Ovary (tissue), 3 donors: ENCODE data around the gene BORCS5.

Source experiments
- CTCF ChIP-seq, 3 donors: fragments of 450-650 bp in 2 of 3; fragments of 200-600 bp in 1 of 3; IDR thresholded peaks; one replicate each; pipeline versions ENCODE4 v1.5.1 to v1.8.0; 2016 to 2022; ENCODE audit warnings: antibody characterized with exemption in 3 of 3, mild to moderate bottlenecking in 1 of 3
- EP300 ChIP-seq: sonication (generic); formaldehyde crosslinking; IDR thresholded peaks from one replicate; pipeline ENCODE4 v1.6.1; 2017; ENCODE audit warnings: antibody characterized with exemption
- POLR2A ChIP-seq: fragments of 450-650 bp; IDR thresholded peaks from one replicate; pipeline ENCODE4 v1.6.1; 2017; ENCODE audit warnings: antibody characterized with exemption, mild to moderate bottlenecking, moderate library complexity
- donor health status: DM: no; HTN: no; CAD: no.

GRCh38 chr12:12349711-12350665 lies 6.9 kb upstream of the BORCS5 start, which contains the start of gene MANSC1:
- TF ChIP-seq CTCF (IDR thresholded peaks at IDR 0.05) (peak in 1 of 3 donors; percentile 29), POLR2A (peak; percentile 42), EP300 (no peak)
